Epidermal melanocyte (primary cell): ENCODE measurements around the gene BBOX1.

Experiments
- DNase-seq: peaks from one replicate; pipeline ENCODE4 v3.0.0; 2011; ENCODE audit warnings: low spot score; ENCODE audit not compliant: insufficient read length

Gene BBOX1

GRCh38 chr11:27025312-27025955 is 15.2 kb upstream of the BBOX1 start:
- DNase-seq: no peak

- DNase-seq: no peak
Observed at GRCh38 chr11:27025957-27026733, 14.5 kb upstream of the BBOX1 start.

- DNase-seq: no peak
Observed at GRCh38 chr11:27028561-27028965, 12.1 kb upstream of the BBOX1 start.

- DNase-seq: no peak
Observed at GRCh38 chr11:27029966-27030365, 10.6 kb upstream of the BBOX1 start.

GRCh38 chr11:27031754-27032153 is 8.9 kb upstream of the BBOX1 start:
- no peak for DNase-seq

- no peak for DNase-seq
Observed at GRCh38 chr11:27039873-27040272, 742 bp upstream of the BBOX1 start.

- no peak for DNase-seq
Observed at GRCh38 chr11:27041141-27041899, 705 bp downstream of the BBOX1 start.

- DNase-seq: no peak
Observed at GRCh38 chr11:27046956-27047355, 6.3 kb downstream of the BBOX1 start.

GRCh38 chr11:27052668-27053067 is 12.1 kb downstream of the BBOX1 start:
- DNase-seq: no peak

- DNase-seq: no peak
Observed at GRCh38 chr11:27055065-27055682, 14.6 kb downstream of the BBOX1 start.

GRCh38 chr11:27057091-27057780 is 16.6 kb downstream of the BBOX1 start:
- no peak for DNase-seq

GRCh38 chr11:27058456-27058855 is 17.8 kb downstream of the BBOX1 start:
- DNase-seq: no peak

GRCh38 chr11:27059431-27059830 is 18.8 kb downstream of the BBOX1 start:
- DNase-seq: no peak

- DNase-seq: no peak
Observed at GRCh38 chr11:27060816-27061460, 20.3 kb downstream of the BBOX1 start.

GRCh38 chr11:27061461-27061821 is 20.8 kb downstream of the BBOX1 start:
- no peak for DNase-seq

- no peak for DNase-seq
Observed at GRCh38 chr11:27064086-27064485, 23.5 kb downstream of the BBOX1 start.

GRCh38 chr11:27075192-27075591 is 34.6 kb downstream of the BBOX1 start:
- no peak for DNase-seq

GRCh38 chr11:27075655-27076054 is 35.0 kb downstream of the BBOX1 start:
- no peak for DNase-seq

- DNase-seq: no peak
Observed at GRCh38 chr11:27076121-27076589, 35.5 kb downstream of the BBOX1 start.

GRCh38 chr11:27081056-27081455 is 40.4 kb downstream of the BBOX1 start:
- no peak for DNase-seq

GRCh38 chr11:27083241-27083640 is 42.6 kb downstream of the BBOX1 start:
- DNase-seq: no peak
